Measurements from ENCODE around the gene TTLL8.

TTLL8 gene

DNA sequence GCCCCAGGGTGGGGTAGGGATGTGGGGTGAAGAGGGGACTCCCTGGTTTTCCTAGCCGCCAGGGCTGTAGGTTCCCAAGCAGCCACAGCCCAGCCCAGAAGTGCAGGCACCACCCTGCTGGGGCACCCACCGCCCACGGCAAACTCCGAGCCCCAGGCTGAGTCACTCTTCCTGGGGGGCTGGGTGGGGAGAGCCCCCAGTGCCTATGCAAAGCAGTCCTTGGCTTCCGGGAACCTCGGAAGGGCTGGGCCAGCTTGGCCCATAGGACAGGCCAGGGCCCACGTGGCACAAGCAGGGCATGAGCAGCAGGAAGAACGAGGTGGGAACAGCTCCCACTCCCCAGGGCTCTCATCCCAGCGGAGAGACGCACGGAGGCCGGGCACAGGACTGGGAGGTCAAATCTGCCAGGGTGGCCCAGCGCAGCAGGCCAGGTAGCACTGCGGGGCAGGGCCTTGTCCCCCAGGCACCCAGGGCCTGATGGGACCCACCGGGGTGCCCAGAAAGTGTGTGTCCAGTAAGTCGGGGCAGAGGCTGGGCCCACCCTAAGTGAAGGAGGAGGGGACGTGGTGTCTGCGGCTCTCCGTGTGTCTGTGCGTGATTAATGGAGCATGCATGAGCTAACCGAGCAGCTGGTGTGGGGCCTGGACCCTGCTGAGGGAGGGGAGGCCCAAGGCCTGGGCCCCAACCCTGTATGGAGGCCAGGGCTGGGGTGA lies 41.0 kb downstream of the TTLL8 start:
- no peaks in the 10 kb centered on the region for H3K4me1 ChIP-seq (ENCODE audit: control insufficient read depth, insufficient read depth, low read length)
- no peaks in the 10 kb centered on the region for H3K9me3 ChIP-seq (ENCODE audit: control insufficient read depth, insufficient read depth, low read depth, low read length)
- H3K36me3 ChIP-seq (ENCODE audit: control insufficient read depth in 2 of 2, insufficient read depth in 1 of 2, low read length in 2 of 2) = no peaks in the 10 kb centered on the region
- H3K4me3 ChIP-seq (ENCODE audit: low read depth, low read length) = no peak overlapping the region
- ChIA-PET POLR2A (interaction anchor here (0.6 kb wide), 1 partner anchor 55 kb away, joined by 3 read pairs; no protein-coding TSS in a partner anchor), CTCF (interaction anchor here (0.6 to 2.2 kb wide), 2 partner anchors 13 to 224 kb away, joined by 3 to 9 read pairs; no protein-coding TSS in a partner anchor)
- TF ChIP-seq ZNF311 (tag by site-specific recombination; IDR thresholded peaks at IDR 0.05; ENCODE audit: borderline replicate concordance) = no peak
- TF ChIP-seq ZNF707 (tag by site-specific recombination; IDR thresholded peaks at IDR 0.05) = no peak
- TF ChIP-seq ZBTB1 (tag by site-specific recombination; IDR thresholded peaks at IDR 0.05) = no peak
- no peak for TF ChIP-seq ZNF548 (tag by site-specific recombination; IDR thresholded peaks at IDR 0.05)
- TF ChIP-seq KLF9 (tag by site-specific recombination; IDR thresholded peaks at IDR 0.05; ENCODE audit: low read depth) = no peak
- TF ChIP-seq, protein P1, sequence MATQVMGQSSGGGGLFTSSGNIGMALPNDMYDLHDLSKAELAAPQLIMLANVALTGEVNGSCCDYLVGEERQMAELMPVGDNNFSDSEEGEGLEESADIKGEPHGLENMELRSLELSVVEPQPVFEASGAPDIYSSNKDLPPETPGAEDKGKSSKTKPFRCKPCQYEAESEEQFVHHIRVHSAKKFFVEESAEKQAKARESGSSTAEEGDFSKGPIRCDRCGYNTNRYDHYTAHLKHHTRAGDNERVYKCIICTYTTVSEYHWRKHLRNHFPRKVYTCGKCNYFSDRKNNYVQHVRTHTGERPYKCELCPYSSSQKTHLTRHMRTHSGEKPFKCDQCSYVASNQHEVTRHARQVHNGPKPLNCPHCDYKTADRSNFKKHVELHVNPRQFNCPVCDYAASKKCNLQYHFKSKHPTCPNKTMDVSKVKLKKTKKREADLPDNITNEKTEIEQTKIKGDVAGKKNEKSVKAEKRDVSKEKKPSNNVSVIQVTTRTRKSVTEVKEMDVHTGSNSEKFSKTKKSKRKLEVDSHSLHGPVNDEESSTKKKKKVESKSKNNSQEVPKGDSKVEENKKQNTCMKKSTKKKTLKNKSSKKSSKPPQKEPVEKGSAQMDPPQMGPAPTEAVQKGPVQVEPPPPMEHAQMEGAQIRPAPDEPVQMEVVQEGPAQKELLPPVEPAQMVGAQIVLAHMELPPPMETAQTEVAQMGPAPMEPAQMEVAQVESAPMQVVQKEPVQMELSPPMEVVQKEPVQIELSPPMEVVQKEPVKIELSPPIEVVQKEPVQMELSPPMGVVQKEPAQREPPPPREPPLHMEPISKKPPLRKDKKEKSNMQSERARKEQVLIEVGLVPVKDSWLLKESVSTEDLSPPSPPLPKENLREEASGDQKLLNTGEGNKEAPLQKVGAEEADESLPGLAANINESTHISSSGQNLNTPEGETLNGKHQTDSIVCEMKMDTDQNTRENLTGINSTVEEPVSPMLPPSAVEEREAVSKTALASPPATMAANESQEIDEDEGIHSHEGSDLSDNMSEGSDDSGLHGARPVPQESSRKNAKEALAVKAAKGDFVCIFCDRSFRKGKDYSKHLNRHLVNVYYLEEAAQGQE (tag by site-specific recombination; IDR thresholded peaks at IDR 0.05) = no peak
- peak; percentile 76 for TF ChIP-seq ZIC2 (tag by site-specific recombination; IDR thresholded peaks at IDR 0.05)
- TF ChIP-seq OVOL3 (tag by site-specific recombination; IDR thresholded peaks at IDR 0.05) = no peak
- H3K27ac ChIP-seq (ENCODE audit: extremely low read depth, low read depth, low read length) = no peak overlapping the region

GRCh38 chr22:50016308-50016987 lies 41.6 kb downstream of the TTLL8 start:
- ChIA-PET CTCF (interaction anchor here (0.6 kb wide), 1 partner anchor 225 kb away, joined by 3 read pairs; no protein-coding TSS in a partner anchor), POLR2A (interaction anchor here (0.5 kb wide), 2 partner anchors 9 to 158 kb away, joined by 3 to 4 read pairs; no protein-coding TSS in a partner anchor)
- Histone ChIP-seq H3K9me3 (ENCODE audit: control insufficient read depth, insufficient read depth, low read depth, low read length) (no peaks in the 10 kb centered on the region), H3K27ac (ENCODE audit: extremely low read depth, low read depth, low read length) (no peak overlapping the region), H3K4me1 (ENCODE audit: control insufficient read depth, insufficient read depth, low read length) (no peaks in the 10 kb centered on the region), H3K4me3 (ENCODE audit: low read depth, low read length) (no peak overlapping the region), H3K36me3 (ENCODE audit: control insufficient read depth in 2 of 2, insufficient read depth in 1 of 2, low read length in 2 of 2) (no peaks in the 10 kb centered on the region)
- TF ChIP-seq FEZF1 (tag by site-specific recombination; IDR thresholded peaks at IDR 0.05) (no peak), HIC1 (tag by site-specific recombination; IDR thresholded peaks at IDR 0.05) (0 out of 2 replicates have a peak, but pooled peaks have one; percentile 23), KLF8 (tag by site-specific recombination; IDR thresholded peaks at IDR 0.05) (no peak)

GRCh38 chr22:50015451-50016307 lies 42.4 kb downstream of the TTLL8 start:
- ChIA-PET CTCF (no interaction called here), POLR2A (interaction anchor here (0.5 kb wide), 2 partner anchors 10 to 158 kb away, joined by 3 to 4 read pairs; no protein-coding TSS in a partner anchor)
- Histone ChIP-seq H3K27ac (ENCODE audit: extremely low read depth, low read depth, low read length) (no peak overlapping the region), H3K4me3 (ENCODE audit: low read depth, low read length) (no peak overlapping the region), H3K9me3 (ENCODE audit: control insufficient read depth, insufficient read depth, low read depth, low read length) (no peaks in the 10 kb centered on the region), H3K36me3 (ENCODE audit: control insufficient read depth in 2 of 2, insufficient read depth in 1 of 2, low read length in 2 of 2) (no peaks in the 10 kb centered on the region), H3K4me1 (ENCODE audit: control insufficient read depth, insufficient read depth, low read length) (no peaks in the 10 kb centered on the region)
- TF ChIP-seq HOXD13 (CRISPR knock-in tag; IDR thresholded peaks at IDR 0.05; ENCODE audit: borderline replicate concordance) = no peak
- TF ChIP-seq ZIC2 (tag by site-specific recombination; IDR thresholded peaks at IDR 0.05) = peak; percentile 54; the same call in 1 of the 2 replicates
- peak; percentile 97 for TF ChIP-seq KLF1 (tag by site-specific recombination; IDR thresholded peaks at IDR 0.05)
- TF ChIP-seq ZSCAN4 (tag by site-specific recombination; IDR thresholded peaks at IDR 0.05) = no peak
- peak; percentile 50; the same call in 1 of the 2 replicates for TF ChIP-seq KLF8 (tag by site-specific recombination; IDR thresholded peaks at IDR 0.05)
- TF ChIP-seq, protein P2, sequence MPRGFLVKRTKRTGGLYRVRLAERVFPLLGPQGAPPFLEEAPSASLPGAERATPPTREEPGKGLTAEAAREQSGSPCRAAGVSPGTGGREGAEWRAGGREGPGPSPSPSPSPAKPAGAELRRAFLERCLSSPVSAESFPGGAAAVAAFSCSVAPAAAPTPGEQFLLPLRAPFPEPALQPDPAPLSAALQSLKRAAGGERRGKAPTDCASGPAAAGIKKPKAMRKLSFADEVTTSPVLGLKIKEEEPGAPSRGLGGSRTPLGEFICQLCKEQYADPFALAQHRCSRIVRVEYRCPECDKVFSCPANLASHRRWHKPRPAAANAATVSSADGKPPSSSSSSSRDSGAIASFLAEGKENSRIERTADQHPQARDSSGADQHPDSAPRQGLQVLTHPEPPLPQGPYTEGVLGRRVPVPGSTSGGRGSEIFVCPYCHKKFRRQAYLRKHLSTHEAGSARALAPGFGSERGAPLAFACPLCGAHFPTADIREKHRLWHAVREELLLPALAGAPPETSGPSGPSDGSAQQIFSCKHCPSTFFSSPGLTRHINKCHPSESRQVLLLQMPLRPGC (tag by site-specific recombination; IDR thresholded peaks at IDR 0.05) = no peak

All from HEK293 (cell line).